Prostate gland (tissue), 2 donors: ENCODE data around the gene AMDHD1.

Experiments
- CTCF ChIP-seq, 4 experiments: fragments of 200-600 bp in 2 of 4; fragments of 450-650 bp in 2 of 4; sonication (generic) in 2 of 4; IDR thresholded peaks; 1 replicate in 3 of 4; 2 replicates in 1 of 4; pipeline ENCODE4 v1.5.1; 2016 to 2019; ENCODE audit warnings: antibody characterized with exemption in 4 of 4, mild to moderate bottlenecking in 2 of 4, moderate library complexity in 2 of 4
- POLR2A ChIP-seq: fragments of 450-650 bp; IDR thresholded peaks from one replicate; pipeline ENCODE4 v1.6.1; 2016; ENCODE audit warnings: antibody characterized with exemption, mild to moderate bottlenecking
- POLR2AphosphoS5 ChIP-seq: sonication (generic); formaldehyde crosslinking; IDR thresholded peaks from one replicate; pipeline ENCODE4 v1.6.1; 2017; ENCODE audit warnings: antibody characterized with exemption

GRCh38 chr12:95966287-95966870, 23.2 kb downstream of the AMDHD1 start:
- TF ChIP-seq CTCF (IDR thresholded peaks at IDR 0.05), result no peak
- TF ChIP-seq POLR2AphosphoS5, result no peak
- no peak for TF ChIP-seq POLR2A
